ENCODE data around the gene BCAS3.

Gene BCAS3

DNA sequence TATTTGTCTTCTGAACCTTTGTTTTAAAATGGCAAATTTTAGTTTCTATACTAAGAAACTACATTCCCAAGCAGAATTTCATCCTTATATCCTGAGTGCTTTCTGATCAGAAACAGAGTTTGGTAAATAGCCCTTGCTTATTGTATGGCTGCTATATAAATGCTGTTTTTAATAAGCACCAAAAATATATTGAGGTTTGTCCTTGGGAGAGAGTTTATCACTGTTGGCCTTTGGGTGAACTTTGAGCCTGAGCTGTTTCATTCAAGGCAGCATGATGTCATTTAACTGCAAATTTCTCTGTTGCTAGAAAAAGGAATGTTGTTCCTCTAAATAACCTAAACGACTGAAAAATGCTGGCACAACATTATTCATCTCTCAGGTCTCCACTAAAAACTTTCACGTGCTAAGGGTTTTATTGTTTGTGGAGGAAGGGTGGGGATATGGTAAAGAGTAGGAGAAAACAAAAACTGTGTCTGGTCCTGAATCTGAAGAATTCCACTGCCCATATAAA is 387.7 kb downstream of the BCAS3 start:
- no peak for DNase-seq (ENCODE audit: low spot score)

GRCh38 chr17:61066062-61066461 is 388.4 kb downstream of the BCAS3 start:
- no peak for DNase-seq (ENCODE audit: low spot score)

DNA sequence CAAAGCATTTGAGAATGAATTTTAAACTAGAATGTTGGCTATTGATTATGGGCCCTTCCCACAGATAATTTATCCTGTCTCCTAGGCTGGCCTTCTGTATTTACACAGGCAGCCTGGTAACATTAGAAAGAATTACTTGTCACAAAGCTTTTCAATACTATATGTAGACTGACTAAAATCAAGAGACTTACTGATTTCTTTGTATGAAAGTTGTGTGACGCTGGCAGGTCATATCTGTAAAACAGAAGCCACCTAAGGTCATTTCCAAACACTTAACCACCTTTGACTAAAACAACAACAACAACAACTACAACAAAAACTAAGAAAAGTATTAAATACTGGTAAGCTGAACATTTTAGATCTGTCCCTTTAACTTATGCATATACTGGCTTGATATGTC is 393.0 kb downstream of the BCAS3 start:
- no peak for DNase-seq (ENCODE audit: low spot score)

DNA sequence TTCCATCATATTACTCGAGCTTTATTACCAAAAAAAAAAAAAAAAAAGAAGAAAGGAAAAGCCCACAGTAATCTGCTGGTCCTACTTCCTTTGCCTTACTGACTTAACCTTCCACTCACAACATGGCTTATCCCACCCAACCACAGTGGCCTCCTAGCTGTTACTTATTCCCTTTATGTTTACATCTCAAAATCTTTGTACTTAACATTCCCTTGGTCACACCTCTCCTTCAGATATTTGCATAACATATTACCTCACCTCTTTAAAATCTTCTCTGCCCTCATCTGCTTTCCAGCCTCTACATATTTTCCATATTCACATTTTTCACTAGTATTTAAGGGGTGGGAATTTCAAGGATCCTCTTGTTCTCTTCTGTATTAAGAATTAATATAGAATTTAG is 395.0 kb downstream of the BCAS3 start:
- no peak for DNase-seq (ENCODE audit: low spot score)

DNA sequence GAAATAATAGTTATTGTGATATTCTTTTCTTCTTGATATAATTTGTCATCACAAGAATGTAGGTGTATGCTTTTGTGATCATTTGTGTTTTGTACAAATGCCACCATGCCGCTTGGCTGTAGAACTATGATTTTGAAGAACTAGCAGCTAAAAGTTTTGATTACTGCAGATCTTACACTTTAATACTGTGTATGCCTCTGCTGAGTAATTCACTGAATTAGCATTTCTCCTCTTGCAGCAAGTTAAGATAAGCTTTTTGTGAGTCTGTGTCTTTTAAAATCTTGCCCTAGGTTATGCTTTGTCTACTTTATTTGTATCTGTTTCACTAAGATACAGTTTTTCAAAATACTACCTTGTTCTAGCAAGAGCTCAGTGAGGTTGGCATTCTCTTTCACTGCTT is 395.5 kb downstream of the BCAS3 start:
- no peak for DNase-seq (ENCODE audit: low spot score)

DNA sequence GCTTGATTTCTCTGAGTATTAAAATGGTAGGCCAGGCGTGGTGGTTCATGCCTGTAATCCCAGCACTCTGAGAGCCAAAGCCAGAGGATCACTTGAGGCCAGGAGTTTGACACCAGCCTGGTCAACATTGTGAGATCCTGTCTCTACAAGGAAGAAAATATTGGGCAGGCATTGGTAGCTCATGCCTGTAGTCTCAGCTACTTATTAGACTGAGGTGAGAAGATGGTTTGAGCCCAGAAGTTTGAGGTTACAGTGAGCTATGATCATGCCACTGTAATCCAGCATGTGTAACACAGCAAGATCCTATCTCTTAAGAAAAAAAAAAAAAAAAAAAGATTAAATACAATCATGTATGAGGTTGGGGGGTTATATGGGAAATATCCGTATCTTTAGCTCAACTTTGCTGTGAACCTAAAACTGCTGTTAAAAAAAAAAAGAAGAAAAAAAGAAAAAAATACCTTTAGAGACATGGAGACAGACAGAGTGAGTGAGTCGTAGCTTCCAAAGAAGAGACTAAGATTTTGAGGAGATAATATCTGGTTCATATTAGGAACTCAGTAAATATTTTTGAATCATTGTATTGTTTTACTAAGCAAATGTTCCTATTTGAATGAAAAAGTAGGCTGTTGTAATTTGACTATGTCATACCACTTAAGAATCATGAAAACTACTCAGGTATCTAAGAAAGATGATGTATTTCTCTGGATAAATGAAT is 396.3 kb downstream of the BCAS3 start:
- DNase-seq (ENCODE audit: low spot score): no peak

- no peak for DNase-seq (ENCODE audit: low spot score)
Observed at GRCh38 chr17:61075988-61076387, 398.3 kb downstream of the BCAS3 start.

GRCh38 chr17:61076621-61077031 is 399.0 kb downstream of the BCAS3 start:
- DNase-seq (ENCODE audit: low spot score): no peak

GRCh38 chr17:61081959-61082358 is 404.3 kb downstream of the BCAS3 start:
- DNase-seq (ENCODE audit: low spot score): no peak

GRCh38 chr17:61084260-61084659 is 406.6 kb downstream of the BCAS3 start:
- DNase-seq (ENCODE audit: low spot score): no peak

- DNase-seq (ENCODE audit: low spot score): no peak
Observed at GRCh38 chr17:61087024-61087423, 409.4 kb downstream of the BCAS3 start.

DNA sequence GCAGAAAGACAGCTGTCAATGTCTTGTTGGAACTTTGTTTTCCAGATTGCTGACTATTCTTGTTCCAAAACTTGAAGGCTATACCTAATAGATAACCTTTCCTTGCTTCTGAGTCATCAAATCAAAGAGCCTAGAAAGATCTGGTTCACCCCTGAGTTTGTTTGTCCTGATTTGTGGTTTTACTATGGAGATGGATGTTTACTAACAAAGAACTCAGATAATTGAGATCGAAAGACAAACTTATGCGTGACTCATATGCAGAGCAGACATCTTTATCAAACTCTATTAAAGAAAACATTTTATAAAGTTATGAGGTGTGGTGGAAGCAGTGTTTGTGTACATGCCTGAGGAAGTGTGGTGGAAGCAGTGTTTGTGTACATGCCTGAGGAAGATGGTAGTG is 410.9 kb downstream of the BCAS3 start:
- DNase-seq (ENCODE audit: low spot score): no peak

- no peak for DNase-seq (ENCODE audit: low spot score)
Observed at GRCh38 chr17:61091096-61091495, 413.4 kb downstream of the BCAS3 start.

- no peak for DNase-seq (ENCODE audit: low spot score)
Observed at GRCh38 chr17:61097781-61098180, 420.1 kb downstream of the BCAS3 start.

DNA sequence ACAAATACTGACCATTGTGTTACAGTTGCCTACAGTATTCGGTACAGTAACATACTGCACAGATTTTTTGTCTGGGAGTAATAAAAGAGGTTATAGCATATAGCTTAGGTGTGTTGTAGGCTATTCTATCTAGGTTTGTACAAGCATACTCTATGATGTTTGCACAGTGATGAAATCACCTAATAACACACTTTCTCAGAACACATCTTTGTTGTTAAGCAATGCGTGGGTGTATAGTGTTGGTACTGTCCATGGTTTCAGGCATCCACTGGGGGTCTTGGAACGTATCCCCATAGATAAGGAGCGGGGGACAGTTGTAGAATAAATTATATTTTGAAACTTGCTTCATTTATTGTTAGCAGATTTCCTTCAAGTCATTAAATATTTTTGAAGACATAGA is 428.7 kb downstream of the BCAS3 start:
- no peak for DNase-seq (ENCODE audit: low spot score)

GRCh38 chr17:61116577-61116976 is 438.9 kb downstream of the BCAS3 start:
- DNase-seq (ENCODE audit: low spot score): no peak

- no peak for DNase-seq (ENCODE audit: low spot score)
Observed at GRCh38 chr17:61117983-61118382, 440.3 kb downstream of the BCAS3 start.

DNA sequence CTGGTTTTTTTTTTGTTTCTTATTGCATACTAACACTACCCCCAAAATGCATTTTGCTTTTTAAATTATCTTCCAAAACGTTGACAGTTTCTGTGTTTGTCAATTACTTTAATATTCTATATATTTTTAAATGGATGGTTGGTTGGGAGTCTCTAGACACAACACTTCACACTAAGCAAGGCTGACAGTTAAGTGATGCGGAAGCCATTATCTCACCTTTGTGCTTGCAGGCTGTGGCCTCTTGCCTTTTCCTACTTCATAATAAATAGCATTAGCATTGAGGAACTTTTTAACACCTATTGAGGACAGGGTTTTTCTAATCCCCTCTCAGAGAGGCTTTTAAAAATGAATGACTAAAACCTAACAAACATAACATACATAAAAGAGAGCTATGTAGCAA is 441.2 kb downstream of the BCAS3 start:
- no peak for DNase-seq (ENCODE audit: low spot score)

DNA sequence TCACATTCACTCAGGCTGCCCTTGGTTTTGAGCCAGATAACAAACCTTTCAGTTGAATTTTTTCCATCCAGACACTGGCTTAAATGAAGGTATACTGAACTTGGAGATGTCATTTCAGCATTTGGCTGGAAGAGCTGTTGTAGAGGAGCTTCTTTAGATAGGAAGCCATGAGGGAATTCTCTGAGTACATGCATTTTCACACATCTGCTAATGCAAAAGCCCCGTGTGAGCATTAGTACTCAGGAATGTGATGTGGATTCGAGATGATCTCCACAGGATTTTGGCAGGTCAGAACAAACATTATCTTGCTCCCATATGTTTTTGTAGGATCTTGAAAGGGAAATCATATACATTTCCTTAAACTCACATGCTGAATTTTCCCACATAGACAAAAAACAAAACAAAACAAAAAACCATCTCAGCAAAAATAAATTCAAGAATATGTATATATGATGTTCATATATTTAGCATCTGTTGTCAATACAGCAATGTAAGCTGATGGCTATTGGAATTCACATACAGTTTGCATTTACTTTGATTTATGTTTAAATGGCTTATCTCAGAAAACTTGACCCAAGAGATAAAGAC is 444.8 kb downstream of the BCAS3 start:
- no peak for DNase-seq (ENCODE audit: low spot score)

GRCh38 chr17:61124562-61124961 is 446.9 kb downstream of the BCAS3 start:
- no peak for DNase-seq (ENCODE audit: low spot score)

- no peak for DNase-seq (ENCODE audit: low spot score)
Observed at GRCh38 chr17:61126473-61127249, 449.0 kb downstream of the BCAS3 start.

DNA sequence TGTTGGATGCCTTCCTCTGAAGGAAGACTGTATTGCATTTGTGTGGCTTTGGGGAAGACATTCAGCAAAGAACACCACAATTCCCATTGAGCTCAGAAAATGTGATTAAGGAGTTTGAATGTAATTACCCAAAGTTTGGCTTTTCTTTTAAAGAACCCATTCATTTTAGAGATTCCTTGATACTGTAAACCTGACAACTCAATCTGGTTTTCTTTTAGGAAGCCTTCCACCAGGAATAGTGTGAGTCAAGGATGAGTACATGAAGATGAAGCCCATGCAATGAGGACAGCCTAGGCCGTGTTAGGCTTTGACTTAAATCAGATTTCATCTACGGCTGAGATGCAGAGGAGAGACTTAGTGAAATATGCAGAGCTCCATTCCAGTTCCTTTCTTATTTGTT is 450.3 kb downstream of the BCAS3 start:
- DNase-seq (ENCODE audit: low spot score): no peak

GRCh38 chr17:61128661-61129115 is 451.0 kb downstream of the BCAS3 start:
- no peak for DNase-seq (ENCODE audit: low spot score)
